Fibroblast of skin of back (primary cell): ENCODE results near the gene SPATA22.
"Not testable (repeated sequence)": the region's sequence is repeated elsewhere in the genome, so short reads cannot be mapped to it uniquely, and the experiment has no call there.

ENCODE experiments used
- DNase-seq: peaks from one replicate; pipeline ENCODE4 v3.0.0-alpha.2; 2013

SPATA22 gene

DNA sequence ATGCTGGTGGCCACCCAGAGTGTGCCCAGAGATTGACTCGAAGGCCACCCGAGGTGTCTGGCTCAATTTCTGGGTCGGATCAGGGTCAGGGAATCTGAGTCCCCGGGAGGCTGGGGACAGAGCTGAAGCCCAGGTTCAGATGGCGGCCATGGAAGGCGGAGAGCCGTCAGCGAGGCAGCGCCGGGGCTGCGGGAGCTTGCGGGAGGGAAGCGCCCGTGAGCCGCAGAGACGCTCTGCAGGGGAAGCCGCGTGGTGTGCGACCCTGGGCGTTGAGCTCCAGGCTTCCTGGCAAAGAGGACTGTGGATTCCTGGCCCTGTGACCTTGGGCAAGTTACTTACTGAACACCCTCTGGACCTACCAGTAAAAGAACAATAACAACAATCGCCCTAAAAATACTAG, 518 bp upstream of the SPATA22 start:
- DNase-seq: no peak

GRCh38 chr17:3469529-3469928, 2.1 kb downstream of the SPATA22 start:
- no peak for DNase-seq

DNA sequence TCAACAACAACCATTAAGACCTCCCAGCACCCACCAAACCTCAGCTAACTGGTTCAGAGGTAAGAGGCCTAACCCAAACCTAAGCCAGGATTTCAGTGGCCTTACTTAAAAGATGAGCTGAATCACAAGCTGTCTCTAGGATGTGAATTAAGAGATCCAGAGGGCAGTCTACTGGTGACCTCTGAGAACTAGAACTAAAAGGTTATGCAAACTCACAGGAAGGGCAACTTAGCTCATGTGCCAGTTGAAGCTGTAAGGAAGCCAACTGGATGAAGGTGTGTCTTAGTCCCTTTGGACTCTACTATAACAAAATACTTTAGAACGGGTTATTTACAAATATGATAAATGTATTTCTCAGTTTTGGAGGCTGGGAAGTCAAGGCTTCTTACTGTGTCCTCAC, 5.3 kb downstream of the SPATA22 start:
- not testable (repeated sequence) for DNase-seq

GRCh38 chr17:3448059-3448665, 23.5 kb downstream of the SPATA22 start:
- no peak for DNase-seq

DNA sequence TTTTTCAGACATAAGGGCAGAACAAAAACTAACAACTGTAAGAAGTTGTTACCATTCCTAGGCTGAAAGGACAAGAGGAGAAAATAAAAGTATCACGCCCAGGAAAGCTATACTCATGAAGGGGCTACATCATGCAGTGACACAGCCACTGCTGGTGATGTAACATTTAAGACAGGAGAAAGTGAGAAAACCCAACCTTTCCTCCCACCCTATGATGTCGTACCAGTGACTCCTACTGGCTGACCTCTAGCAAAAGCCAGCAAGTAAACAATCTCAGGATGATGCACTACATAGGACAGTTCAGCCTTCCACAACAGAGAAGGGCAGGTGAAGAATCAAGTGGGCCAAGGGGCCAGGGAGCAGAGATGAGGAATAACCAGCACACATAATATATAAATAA, 24.0 kb downstream of the SPATA22 start:
- DNase-seq: no peak

DNA sequence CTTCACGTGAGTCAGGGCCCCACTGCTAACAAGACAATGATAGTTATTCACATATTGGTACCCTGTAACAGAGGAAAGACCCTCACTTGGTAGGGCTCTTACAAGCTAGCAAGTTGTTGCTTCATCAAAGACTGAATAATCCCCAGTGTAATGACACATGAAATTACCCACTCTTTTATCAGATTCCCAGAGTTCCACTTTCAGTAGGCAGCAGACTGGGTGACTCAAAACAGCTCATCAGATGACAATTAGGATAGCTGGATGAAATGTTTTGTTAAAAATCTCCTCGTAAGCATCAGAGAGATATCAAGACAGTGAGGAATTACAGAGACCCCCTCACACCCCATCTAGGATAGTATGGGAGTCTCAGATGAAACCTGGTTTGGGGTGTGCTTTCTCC, 31.2 kb downstream of the SPATA22 start:
- no peak for DNase-seq

GRCh38 chr17:3438368-3438767, 33.3 kb downstream of the SPATA22 start:
- no peak for DNase-seq

DNA sequence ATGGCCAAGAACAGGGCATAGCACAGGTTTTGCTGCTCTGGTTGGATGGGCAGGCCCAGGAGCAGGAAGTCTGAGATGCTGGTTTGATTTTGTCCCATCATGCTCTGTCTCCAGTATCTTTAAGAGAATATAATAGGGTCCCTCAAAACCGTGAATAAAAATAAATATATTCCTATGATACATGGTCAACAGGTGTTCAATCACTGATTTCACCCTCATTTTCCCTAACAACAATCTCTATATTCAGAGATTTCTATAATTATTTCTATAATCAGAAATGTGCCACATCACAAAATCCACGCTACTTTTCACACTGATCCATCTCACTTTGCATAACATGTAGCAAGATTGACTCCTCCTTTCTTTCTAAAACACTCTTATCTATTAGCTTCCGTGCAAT, 37.9 kb downstream of the SPATA22 start, which contains the start of gene OR1E2:
Gene OR1E2 (minus strand): TSS at position 101 of the 400 bp plus-strand sequence. CDS start 0 bp downstream, at position 101.
- DNase-seq: no peak

DNA sequence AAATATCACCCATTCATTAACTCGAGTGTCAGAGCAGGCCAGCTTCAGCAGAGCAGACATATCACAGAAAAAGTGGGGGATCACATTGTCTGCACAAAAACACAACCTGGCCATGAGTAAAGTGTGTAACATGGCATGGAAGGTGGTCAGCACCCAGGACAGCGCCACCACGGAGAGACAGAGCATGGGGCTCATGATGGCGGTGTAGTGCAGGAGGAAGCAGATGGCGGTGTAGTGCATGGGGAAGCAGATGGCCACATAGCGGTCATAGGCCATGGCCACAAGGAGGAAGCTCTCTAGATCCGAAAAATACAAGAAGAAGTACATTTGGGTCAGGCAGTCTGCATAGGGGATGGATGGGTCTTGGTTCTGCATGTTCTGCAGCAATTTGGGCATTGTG, 38.4 kb downstream of the SPATA22 start:
- DNase-seq: not testable (repeated sequence)

GRCh38 chr17:3418222-3418621, 53.4 kb downstream of the SPATA22 start:
- no peak for DNase-seq

DNA sequence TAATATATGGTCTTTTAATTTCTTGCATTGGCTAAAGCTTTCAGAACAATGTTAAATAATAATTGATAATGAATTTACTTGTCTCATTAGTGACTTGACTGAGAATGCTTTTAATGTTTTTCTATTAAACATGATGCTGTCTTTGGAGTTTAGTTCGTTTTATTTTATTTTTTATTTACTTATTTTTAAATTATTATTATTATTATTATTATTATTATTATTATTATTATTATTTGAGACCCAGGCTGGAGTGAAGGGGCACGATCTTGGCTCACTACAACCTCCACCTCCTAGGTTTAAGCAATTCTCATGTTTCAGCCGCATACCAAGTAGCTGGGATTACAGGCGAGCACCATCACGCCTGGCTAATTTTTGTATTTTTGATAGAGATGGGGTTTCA, 56.0 kb downstream of the SPATA22 start:
- DNase-seq: no peak

GRCh38 chr17:3412216-3412615, 59.4 kb downstream of the SPATA22 start:
- DNase-seq: not testable (repeated sequence)

- DNase-seq: no peak
Measured at GRCh38 chr17:3411070-3411469, 60.5 kb downstream of the SPATA22 start, which contains the start of gene OR3A3. Gene OR3A3, plus strand, starts transcription at chr17:3411370.

GRCh38 chr17:3403856-3404255, 67.8 kb downstream of the SPATA22 start:
- DNase-seq: not testable (repeated sequence)

GRCh38 chr17:3401786-3402185, 69.8 kb downstream of the SPATA22 start:
- DNase-seq: no peak

DNA sequence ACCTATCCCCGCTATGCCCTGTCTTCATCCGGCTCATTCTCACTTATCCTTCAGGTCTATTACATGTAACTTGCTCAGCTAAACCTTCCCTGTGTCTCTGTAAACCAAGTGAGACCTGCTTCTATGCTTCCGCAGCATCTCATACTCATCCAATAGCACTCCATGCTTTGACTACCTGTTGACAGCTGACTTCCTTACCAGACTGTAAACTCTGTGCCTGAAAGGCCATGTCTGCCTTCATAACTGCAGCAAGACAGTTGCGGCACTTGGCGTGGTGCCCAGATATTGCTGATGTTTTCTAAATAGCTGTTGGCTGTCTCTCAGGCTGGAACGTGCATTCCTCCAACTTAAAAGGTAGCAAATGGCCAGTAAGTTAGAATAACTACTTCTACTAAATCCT, 71.6 kb downstream of the SPATA22 start:
- no peak for DNase-seq

DNA sequence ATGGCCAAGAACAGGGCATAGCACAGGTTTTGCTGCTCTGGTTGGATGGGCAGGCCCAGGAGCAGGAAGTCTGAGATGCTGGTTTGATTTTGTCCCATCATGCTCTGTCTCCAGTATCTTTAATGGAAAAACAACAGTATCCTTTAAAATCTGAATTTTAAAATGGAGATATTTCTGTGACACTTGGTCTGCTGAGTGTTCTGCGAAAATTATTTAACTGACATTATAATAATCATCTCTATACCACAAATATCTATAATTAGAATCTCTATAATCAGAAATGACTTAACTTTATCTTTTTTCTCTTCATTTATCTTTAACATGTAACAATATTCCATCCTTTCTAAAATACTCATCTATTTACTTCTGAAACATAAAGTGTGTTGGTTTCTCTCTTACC, 73.3 kb downstream of the SPATA22 start, which contains the start of gene OR1E1:
Gene OR1E1 (minus strand): TSS at position 101 of the 400 bp plus-strand sequence. CDS start 0 bp downstream, at position 101.
- no peak for DNase-seq

GRCh38 chr17:3397801-3398200, 73.8 kb downstream of the SPATA22 start:
- DNase-seq: not testable (repeated sequence)
